ENCODE data around the gene H2BK1.

DNA sequence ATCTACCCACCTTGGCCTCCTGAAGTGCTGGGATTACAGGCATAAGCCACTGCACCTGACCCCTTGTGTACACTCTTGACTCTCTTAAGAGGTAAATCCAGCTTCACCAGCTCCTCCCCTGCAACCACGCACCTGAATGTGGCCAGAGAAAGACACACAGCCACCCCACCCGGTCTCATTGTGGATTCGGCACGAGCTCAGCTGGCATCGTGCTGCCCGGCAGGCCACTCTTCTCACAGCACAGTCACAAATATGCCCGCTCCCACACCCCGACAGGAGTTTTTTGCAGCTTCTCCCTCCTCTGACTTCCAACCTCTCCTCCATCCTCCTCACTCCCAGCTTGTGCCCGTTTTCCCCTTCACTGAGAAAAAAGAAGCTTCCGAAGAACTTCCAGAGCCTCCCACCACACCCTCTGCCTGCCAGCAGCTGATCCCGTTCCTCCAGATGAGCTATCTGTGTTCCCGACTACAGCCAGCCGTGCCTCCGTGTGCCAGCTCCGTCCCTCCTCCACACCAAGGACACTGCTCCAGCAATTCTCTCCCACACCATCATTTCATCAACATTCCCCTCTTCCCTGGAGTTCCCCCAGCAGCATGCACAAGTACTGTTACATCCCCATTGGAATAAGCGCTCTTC is 46.2 kb upstream of the H2BK1 start:
- no peak for TF ChIP-seq POLR2A (IDR thresholded peaks at IDR 0.05)
- no peak for TF ChIP-seq POLR2AphosphoS5 (IDR thresholded peaks at IDR 0.05)
- TF ChIP-seq, protein P1, sequence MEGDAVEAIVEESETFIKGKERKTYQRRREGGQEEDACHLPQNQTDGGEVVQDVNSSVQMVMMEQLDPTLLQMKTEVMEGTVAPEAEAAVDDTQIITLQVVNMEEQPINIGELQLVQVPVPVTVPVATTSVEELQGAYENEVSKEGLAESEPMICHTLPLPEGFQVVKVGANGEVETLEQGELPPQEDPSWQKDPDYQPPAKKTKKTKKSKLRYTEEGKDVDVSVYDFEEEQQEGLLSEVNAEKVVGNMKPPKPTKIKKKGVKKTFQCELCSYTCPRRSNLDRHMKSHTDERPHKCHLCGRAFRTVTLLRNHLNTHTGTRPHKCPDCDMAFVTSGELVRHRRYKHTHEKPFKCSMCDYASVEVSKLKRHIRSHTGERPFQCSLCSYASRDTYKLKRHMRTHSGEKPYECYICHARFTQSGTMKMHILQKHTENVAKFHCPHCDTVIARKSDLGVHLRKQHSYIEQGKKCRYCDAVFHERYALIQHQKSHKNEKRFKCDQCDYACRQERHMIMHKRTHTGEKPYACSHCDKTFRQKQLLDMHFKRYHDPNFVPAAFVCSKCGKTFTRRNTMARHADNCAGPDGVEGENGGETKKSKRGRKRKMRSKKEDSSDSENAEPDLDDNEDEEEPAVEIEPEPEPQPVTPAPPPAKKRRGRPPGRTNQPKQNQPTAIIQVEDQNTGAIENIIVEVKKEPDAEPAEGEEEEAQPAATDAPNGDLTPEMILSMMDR (IDR thresholded peaks at IDR 0.05): no peak
- TF ChIP-seq EP300 (IDR thresholded peaks at IDR 0.05): no peak

Data from upper lobe of left lung (tissue), 4 donors.